CD8-positive, alpha-beta memory T cell (primary cell): ENCODE results near the gene FCHSD1. TPM values are rescaled to one million over a fixed set of nuclear protein-coding genes. Genes with fewer than 3 reads are reported as not detected.

Source experiments
- CTCF ChIA-PET: fragments of 350-600 bp; sonication (Branson Sonifier 250); formaldehyde crosslinking; loops from one replicate; lab custom pipeline; 2021; ENCODE audit warnings: antibody characterized with exemption; lab: Charles Lee
- POLR2A ChIA-PET: fragments of 350-600 bp; sonication (Branson Sonifier 250); formaldehyde crosslinking; loops from one replicate; lab custom pipeline; 2021; ENCODE audit warnings: antibody characterized with exemption; lab: Charles Lee
- DNase-seq, 5 donors: peaks; one replicate each; pipeline versions ENCODE4 v3.0.0 to v3.0.0-alpha.2; 2020 to 2022; ENCODE audit warnings: mixed read lengths in 1 of 5
- H3K27ac ChIP-seq: one replicate; pipeline ENCODE4 v1.7.0; 2013; ENCODE audit warnings: low read depth, mild to moderate bottlenecking, low read length, moderate library complexity
- H3K27me3 ChIP-seq: 2 replicates; pipeline ENCODE4 v1.7.0; 2013; ENCODE audit warnings: low read length, mild to moderate bottlenecking; ENCODE audit not compliant: insufficient read depth, poor library complexity, severe bottlenecking
- H3K36me3 ChIP-seq: 2 replicates; pipeline ENCODE4 v1.7.0; 2013; ENCODE audit warnings: mild to moderate bottlenecking, low read length, moderate library complexity; ENCODE audit not compliant: insufficient read depth
- H3K4me1 ChIP-seq: 2 replicates; pipeline ENCODE4 v1.7.0; 2013; ENCODE audit warnings: mild to moderate bottlenecking, low read length, moderate library complexity; ENCODE audit not compliant: insufficient read depth
- H3K4me3 ChIP-seq: 2 replicates; pipeline ENCODE4 v1.7.0; 2013; ENCODE audit warnings: mild to moderate bottlenecking, low read length
- H3K9me3 ChIP-seq: 2 replicates; pipeline ENCODE4 v1.7.0; 2013; ENCODE audit warnings: mild to moderate bottlenecking, low read length
- H3K27ac Mint-ChIP-seq, 8 donors: one replicate each; pipeline ENCODE4 v1.8.0; 2020 to 2021; ENCODE audit warnings: mixed read lengths in 8 of 8, mild to moderate bottlenecking in 6 of 8, inconsistent platforms in 3 of 8, moderate library complexity in 3 of 8
- H3K27me3 Mint-ChIP-seq, 2 donors: one replicate each; pipeline ENCODE4 v1.8.0; 2020 to 2021; ENCODE audit warnings: mixed read lengths in 2 of 2, mild to moderate bottlenecking in 1 of 2, moderate library complexity in 1 of 2
- H3K36me3 Mint-ChIP-seq, 3 donors: one replicate each; pipeline ENCODE4 v1.8.0; 2020 to 2021; ENCODE audit warnings: mixed read lengths in 3 of 3, inconsistent platforms in 1 of 3, mild to moderate bottlenecking in 1 of 3
- H3K4me1 Mint-ChIP-seq, 3 donors: one replicate each; pipeline ENCODE4 v1.8.0; 2020 to 2021; ENCODE audit warnings: mixed read lengths in 3 of 3, inconsistent platforms in 1 of 3, mild to moderate bottlenecking in 1 of 3
- H3K4me3 Mint-ChIP-seq, 7 donors: one replicate each; pipeline ENCODE4 v1.8.0; 2020 to 2021; ENCODE audit warnings: mixed read lengths in 7 of 7, mild to moderate bottlenecking in 6 of 7, moderate library complexity in 4 of 7, inconsistent platforms in 2 of 7
- H3K9me3 Mint-ChIP-seq, 5 donors: one replicate each; pipeline ENCODE4 v1.8.0; 2020 to 2022; ENCODE audit warnings: mixed read lengths in 5 of 5, mild to moderate bottlenecking in 3 of 5, moderate library complexity in 2 of 5, inconsistent platforms in 1 of 5
- polyA plus RNA-seq: library from polyadenylated mRNA; unstranded; fragments of 300-500 nt; fragmentation: Illumina TruSeq; gene quantifications from one replicate; pipeline ENCODE4 v1.2.3, GENCODE V29; 2021
- total RNA-seq, 2 experiments: library from RNA; stranded (reverse); gene quantifications; one replicate each; pipeline ENCODE4 v1.2.3, GENCODE V29; 2021

The FCHSD1 gene
- total and polyA plus RNA-seq, 3 experiments from 2014 or later, result 14.6 to 33.7 (median 31.1) TPM

- no peak overlapping the region for H3K4me3 Mint-ChIP-seq
- Histone ChIP-seq H3K27ac (no peak overlapping the region), H3K27me3 (no peaks in the 10 kb centered on the region), H3K4me3 (no peak overlapping the region), H3K9me3 (no peaks in the 10 kb centered on the region), H3K4me1 (no peaks in the 10 kb centered on the region), H3K36me3 (no peaks in the 10 kb centered on the region)
- H3K9me3 Mint-ChIP-seq, result no peaks in the 10 kb centered on the region
- POLR2A ChIA-PET, result no interaction called here
- H3K27me3 Mint-ChIP-seq, result peaks cover 5 to 7% of the 10 kb centered on the region in 2 donors
- DNase-seq, result no peak
- no peak overlapping the region for H3K27ac Mint-ChIP-seq
- H3K4me1 Mint-ChIP-seq, result peaks cover 4 to 5% (median 4%) of the 10 kb centered on the region in 3 donors
- peaks cover 0 to 11% (median 8%) of the 10 kb centered on the region in 3 donors for H3K36me3 Mint-ChIP-seq
- CTCF ChIA-PET, result interaction anchor here (1.7 to 4.7 kb wide), 2 partner anchors 218 to 299 kb away, joined by 5 to 54 read pairs; partner anchors contain the start of gene PCDH1
Measured at GRCh38 chr5:141662028-141662427, 10.8 kb upstream of the FCHSD1 start.

GRCh38 chr5:141657937-141658545 is 6.8 kb upstream of the FCHSD1 start:
- peaks cover 8 to 12% of the 10 kb centered on the region in 2 donors for H3K27me3 Mint-ChIP-seq
- H3K4me3 Mint-ChIP-seq, result no peak overlapping the region
- Histone ChIP-seq H3K4me3 (no peak overlapping the region), H3K9me3 (no peaks in the 10 kb centered on the region), H3K4me1 (no peaks in the 10 kb centered on the region), H3K27ac (no peak overlapping the region), H3K36me3 (no peaks in the 10 kb centered on the region), H3K27me3 (no peaks in the 10 kb centered on the region)
- DNase-seq, result no peak
- POLR2A ChIA-PET, result no interaction called here
- H3K9me3 Mint-ChIP-seq, result no peaks in the 10 kb centered on the region
- H3K4me1 Mint-ChIP-seq, result peaks cover 0 to 9% (median 0%) of the 10 kb centered on the region in 3 donors
- no peak overlapping the region for H3K27ac Mint-ChIP-seq
- CTCF ChIA-PET, result interaction anchor here (0.8 to 1.7 kb wide), 7 partner anchors 11 to 311 kb away, joined by 3 to 4 read pairs (median 3); partner anchors contain the start of genes ARAP3 and RNF14
- peaks cover 0 to 16% (median 14%) of the 10 kb centered on the region in 3 donors for H3K36me3 Mint-ChIP-seq

- Histone ChIP-seq H3K4me1 (peaks cover under 1% of the 10 kb centered on the region), H3K4me3 (no peak overlapping the region), H3K36me3 (no peaks in the 10 kb centered on the region), H3K9me3 (no peaks in the 10 kb centered on the region), H3K27me3 (no peaks in the 10 kb centered on the region), H3K27ac (no peak overlapping the region)
- Mint-ChIP-seq H3K36me3 (peaks cover 0 to 14% (median 14%) of the 10 kb centered on the region in 3 donors), H3K27me3 (peaks cover 8 to 12% of the 10 kb centered on the region in 2 donors), H3K4me3 (no peak overlapping the region), H3K4me1 (peaks cover 3 to 12% (median 4%) of the 10 kb centered on the region in 3 donors), H3K9me3 (no peaks in the 10 kb centered on the region), H3K27ac (no peak overlapping the region)
- ChIA-PET POLR2A (no interaction called here), CTCF (interaction anchor here (1.0 to 1.4 kb wide), 4 partner anchors 12 to 312 kb away, joined by 3 to 4 read pairs (median 3); partner anchors contain the start of gene RNF14)
- DNase-seq, result no peak
Measured at GRCh38 chr5:141657404-141657803, 6.2 kb upstream of the FCHSD1 start.

- Mint-ChIP-seq H3K9me3 (no peaks in the 10 kb centered on the region), H3K27me3 (peaks cover 8 to 12% of the 10 kb centered on the region in 2 donors), H3K36me3 (peaks cover 0 to 14% (median 12%) of the 10 kb centered on the region in 3 donors), H3K27ac (no peak overlapping the region), H3K4me3 (no peak overlapping the region), H3K4me1 (peaks cover 12 to 21% (median 14%) of the 10 kb centered on the region in 3 donors)
- H3K9me3 ChIP-seq, result no peaks in the 10 kb centered on the region
- CTCF ChIA-PET, result interaction anchor here (0.7 to 1.3 kb wide), 2 partner anchors 35 to 64 kb away, joined by 3 read pairs; no protein-coding TSS in a partner anchor
- no peaks in the 10 kb centered on the region for H3K36me3 ChIP-seq
- H3K27ac ChIP-seq, result no peak overlapping the region
- no peak for DNase-seq
- POLR2A ChIA-PET, result no interaction called here
- H3K27me3 ChIP-seq, result no peaks in the 10 kb centered on the region
- H3K4me1 ChIP-seq, result peaks cover 11% of the 10 kb centered on the region
- no peak overlapping the region for H3K4me3 ChIP-seq
Measured at GRCh38 chr5:141656396-141656795, 5.2 kb upstream of the FCHSD1 start.

- Mint-ChIP-seq H3K36me3 (peaks cover 0 to 14% (median 14%) of the 10 kb centered on the region in 3 donors), H3K4me3 (no peak overlapping the region), H3K27ac (peak overlapping the region in 1 of 8 donors; percentile 41), H3K9me3 (no peaks in the 10 kb centered on the region), H3K27me3 (peaks cover 8 to 12% of the 10 kb centered on the region in 2 donors), H3K4me1 (peaks cover 23 to 29% (median 28%) of the 10 kb centered on the region in 3 donors)
- ChIA-PET POLR2A (interaction anchor here (0.7 kb wide), 1 partner anchor 45 kb away, joined by 3 read pairs; no protein-coding TSS in a partner anchor), CTCF (interaction anchor here (1.8 kb wide), 1 partner anchor 225 kb away, joined by 5 read pairs; no protein-coding TSS in a partner anchor)
- H3K4me3 ChIP-seq, result no peak overlapping the region
- DNase-seq, result no peak
- H3K36me3 ChIP-seq, result no peaks in the 10 kb centered on the region
- no peak overlapping the region for H3K27ac ChIP-seq
- H3K9me3 ChIP-seq, result no peaks in the 10 kb centered on the region
- H3K4me1 ChIP-seq, result peaks cover 20% of the 10 kb centered on the region
- no peaks in the 10 kb centered on the region for H3K27me3 ChIP-seq
Measured at GRCh38 chr5:141655020-141655419, 3.8 kb upstream of the FCHSD1 start.

- Histone ChIP-seq H3K27me3 (no peaks in the 10 kb centered on the region), H3K9me3 (no peaks in the 10 kb centered on the region), H3K4me3 (no peak overlapping the region), H3K4me1 (peaks cover 26% of the 10 kb centered on the region), H3K27ac (no peak overlapping the region), H3K36me3 (no peaks in the 10 kb centered on the region)
- H3K27ac Mint-ChIP-seq, result no peak overlapping the region
- H3K36me3 Mint-ChIP-seq, result peaks cover 0 to 20% (median 8%) of the 10 kb centered on the region in 3 donors
- H3K4me1 Mint-ChIP-seq, result peaks cover 31 to 36% (median 35%) of the 10 kb centered on the region in 3 donors
- H3K9me3 Mint-ChIP-seq, result no peaks in the 10 kb centered on the region
- ChIA-PET POLR2A (interaction anchor here (0.7 to 0.8 kb wide), 2 partner anchors 9 to 46 kb away, joined by 3 to 5 read pairs; no protein-coding TSS in a partner anchor), CTCF (interaction anchor here (1.1 to 2.0 kb wide), 3 partner anchors 10 to 225 kb away, joined by 3 to 6 read pairs (median 5); no protein-coding TSS in a partner anchor)
- DNase-seq, result no peak
- H3K4me3 Mint-ChIP-seq, result peak overlapping the region in 1 of 7 donors; percentile 15
- peaks cover 8 to 12% of the 10 kb centered on the region in 2 donors for H3K27me3 Mint-ChIP-seq
Measured at GRCh38 chr5:141654298-141654697, 3.1 kb upstream of the FCHSD1 start.

- Histone ChIP-seq H3K27me3 (no peaks in the 10 kb centered on the region), H3K9me3 (no peaks in the 10 kb centered on the region), H3K4me3 (peak overlapping the region; percentile 78), H3K4me1 (peaks cover 26% of the 10 kb centered on the region), H3K36me3 (no peaks in the 10 kb centered on the region), H3K27ac (peak overlapping the region; percentile 73)
- peaks cover 0 to 5% of the 10 kb centered on the region in 2 donors for H3K27me3 Mint-ChIP-seq
- H3K36me3 Mint-ChIP-seq, result peaks cover 2 to 34% (median 6%) of the 10 kb centered on the region in 3 donors
- H3K9me3 Mint-ChIP-seq, result no peaks in the 10 kb centered on the region
- ChIA-PET CTCF (interaction anchor here (1.1 to 4.0 kb wide), 9 partner anchors 8 to 227 kb away, joined by 4 to 22 read pairs (median 7); partner anchors contain the start of genes HDAC3, PCDH1 and RELL2), POLR2A (interaction anchor here (0.7 to 5.1 kb wide), 5 partner anchors 14 to 272 kb away, joined by 3 to 46 read pairs (median 11); partner anchors contain the start of genes DELE1, HDAC3 and RELL2)
- no peak for DNase-seq
- H3K4me1 Mint-ChIP-seq, result peaks cover 40 to 55% (median 49%) of the 10 kb centered on the region in 3 donors
- peak overlapping the region; percentile 85 to 99 (median 96) for H3K27ac Mint-ChIP-seq
- peak overlapping the region; percentile 82 to 99 (median 95) for H3K4me3 Mint-ChIP-seq
Measured at GRCh38 chr5:141651728-141652105, 499 bp upstream of the FCHSD1 start.
